GM21576 (cell line): ENCODE data around the gene WNT8A.
"Not testable (repeated sequence)": the region's sequence is repeated elsewhere in the genome, so short reads cannot be mapped to it uniquely, and the experiment has no call there.

ENCODE experiments used
- ATAC-seq: cut with Tn5 transposase; IDR thresholded peaks from one replicate; pipeline ENCODE4 v1.9.1; 2021; ENCODE audit warnings: mild to moderate bottlenecking, moderate library complexity; ENCODE audit not compliant: unreplicated experiment

WNT8A gene

DNA sequence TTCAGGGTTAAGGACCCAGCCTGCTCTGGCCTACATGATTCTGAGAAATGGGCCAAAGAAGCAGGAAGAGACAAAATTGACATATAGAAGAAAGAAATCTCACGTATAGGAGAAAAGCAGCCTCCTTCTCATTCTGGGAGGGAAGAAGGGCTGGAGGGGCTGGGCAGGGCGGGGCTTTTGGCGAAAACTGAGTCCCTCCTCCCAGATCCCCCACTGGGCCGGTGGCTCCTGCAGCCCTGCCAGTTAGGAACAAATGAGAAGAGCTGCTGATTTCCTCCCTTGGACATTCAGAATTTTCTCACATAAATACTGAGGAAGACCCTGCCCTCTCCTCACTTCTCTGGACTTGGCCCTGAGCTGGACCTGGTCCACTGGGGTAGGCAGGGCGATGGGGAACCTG lies at the start of gene WNT8A:
Gene WNT8A, plus strand, starts transcription at position 332 of the 400 bp plus-strand sequence. CDS start 95 bp downstream, outside the sequence.
- ATAC-seq, result no peak

- peak; percentile 30 for ATAC-seq
These were observed 48.0 kb upstream of the WNT8A start for GRCh38 chr5:138035605-138036537.

- ATAC-seq, result no peak
These were observed 46.6 kb upstream of the WNT8A start for GRCh38 chr5:138037271-138037670.

DNA sequence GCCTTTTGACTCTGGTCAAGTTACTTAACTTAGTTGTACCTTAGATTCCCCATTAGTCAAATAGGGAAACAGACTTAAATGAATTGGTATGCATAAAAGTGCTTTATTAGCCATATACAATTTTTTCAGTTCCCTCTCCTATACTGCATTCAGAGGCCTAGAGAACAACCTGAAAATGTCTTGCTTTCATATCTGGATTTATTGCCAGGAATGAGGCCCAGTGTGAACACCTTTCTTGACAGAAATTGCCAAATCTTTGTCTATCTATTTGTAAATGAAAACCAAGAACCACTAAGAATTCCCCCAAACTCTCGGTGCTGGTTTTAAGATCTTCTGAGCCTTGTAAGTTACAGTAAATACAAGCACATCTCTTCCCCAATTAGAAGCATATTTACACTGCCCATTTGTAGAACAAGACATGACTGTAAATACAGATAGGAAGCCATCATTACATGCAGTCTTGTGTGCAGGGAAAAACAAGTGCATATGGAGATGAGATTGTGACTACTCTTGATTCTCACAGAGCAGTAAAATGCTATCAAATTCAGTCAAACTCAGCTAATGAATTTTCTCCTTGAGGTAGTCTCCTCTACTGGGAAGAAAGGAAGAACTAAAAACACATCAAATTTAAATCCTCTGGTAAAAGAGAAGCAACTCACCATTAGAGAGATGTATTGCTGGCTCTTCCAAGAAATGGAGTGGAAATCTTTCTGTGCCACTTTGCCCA lies 45.8 kb upstream of the WNT8A start:
- ATAC-seq, result no peak

- ATAC-seq, result no peak
These were observed 45.0 kb upstream of the WNT8A start for GRCh38 chr5:138038826-138039225.

- not testable (repeated sequence) for ATAC-seq
These were observed 38.5 kb upstream of the WNT8A start for GRCh38 chr5:138045283-138045682.

DNA sequence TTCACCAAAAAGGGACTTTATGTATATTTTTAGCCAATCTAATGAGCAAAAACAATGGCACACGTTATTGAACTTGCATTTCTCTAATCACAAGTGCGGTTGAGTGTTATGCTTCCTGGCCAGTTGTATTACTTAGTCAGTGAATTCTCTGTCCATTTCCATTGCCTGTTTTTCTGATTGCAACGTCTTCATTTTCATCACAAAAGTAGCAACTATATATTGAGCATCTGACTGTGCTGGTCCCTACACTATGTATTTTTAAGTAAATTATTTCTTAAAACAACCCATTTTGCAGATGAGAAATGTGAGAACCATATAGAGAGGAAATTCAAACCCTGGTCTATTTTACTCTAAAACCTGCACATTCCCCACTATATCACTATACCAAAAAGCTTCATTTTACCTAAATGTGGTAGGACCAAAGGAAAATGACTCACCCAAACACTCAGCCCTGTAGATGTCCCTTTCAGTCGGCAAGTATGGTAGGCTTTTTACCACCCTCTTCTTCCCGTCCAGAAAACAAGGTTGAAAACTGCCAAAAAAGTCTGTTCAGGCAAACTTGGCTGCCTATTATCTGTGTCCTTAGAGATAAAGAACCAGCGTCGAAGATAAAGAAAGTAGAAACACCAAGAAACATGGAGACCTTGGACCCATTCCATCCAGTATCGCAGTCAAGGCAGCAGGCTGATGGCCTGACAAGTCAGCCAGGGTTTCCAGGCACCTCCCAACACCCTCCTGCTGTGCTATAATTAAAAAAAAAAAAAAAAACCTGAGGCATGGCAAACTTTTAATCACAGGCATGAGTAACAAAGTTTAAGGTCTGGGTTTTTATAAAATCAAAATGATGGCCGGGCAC lies 32.2 kb upstream of the WNT8A start:
- ATAC-seq, result no peak

- not testable (repeated sequence) for ATAC-seq
These were observed 31.1 kb upstream of the WNT8A start for GRCh38 chr5:138052718-138053117.

GRCh38 chr5:138053554-138053953 lies 30.3 kb upstream of the WNT8A start:
- ATAC-seq, result no peak

GRCh38 chr5:138054206-138054605 lies 29.6 kb upstream of the WNT8A start:
- no peak for ATAC-seq

GRCh38 chr5:138054847-138055558 lies 28.8 kb upstream of the WNT8A start:
- no peak for ATAC-seq

DNA sequence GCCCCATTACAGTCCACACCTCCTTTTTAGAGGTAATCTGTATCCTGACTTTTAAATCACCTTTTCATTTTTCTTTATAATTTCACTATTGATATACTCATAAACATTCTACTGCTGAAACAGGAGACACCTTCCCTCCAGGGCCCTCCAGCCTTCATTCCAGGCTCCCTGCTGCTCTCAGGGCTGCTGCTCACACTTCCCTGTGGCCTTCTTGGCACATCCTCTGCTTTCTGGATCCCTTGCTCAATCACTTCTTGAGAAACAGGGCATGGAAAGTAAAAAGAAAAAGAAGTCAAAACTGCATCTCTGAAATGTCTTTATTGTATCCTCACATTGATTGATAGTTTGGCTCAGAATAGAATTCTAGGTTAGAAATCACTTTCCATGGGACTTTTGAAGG lies 19.3 kb upstream of the WNT8A start:
- ATAC-seq, result no peak

DNA sequence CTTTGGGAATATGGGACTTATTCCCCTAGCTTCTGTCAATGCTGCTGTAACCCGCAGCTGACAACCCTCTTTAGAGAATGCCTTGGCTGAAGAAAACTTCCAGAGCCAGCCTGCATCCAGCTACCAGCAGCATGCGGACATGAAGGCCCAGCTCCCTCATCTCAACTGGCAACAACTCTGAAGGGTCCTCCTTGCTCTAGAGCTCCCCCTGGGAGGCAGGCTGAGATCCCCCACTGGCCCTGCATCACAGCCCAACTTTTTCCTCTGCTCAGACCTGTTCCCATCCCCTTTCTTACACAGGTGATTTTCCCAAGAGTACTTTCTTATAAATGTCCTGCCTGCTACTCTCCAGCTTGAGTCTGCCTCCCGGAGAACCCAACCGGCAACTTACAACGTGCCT lies 18.7 kb upstream of the WNT8A start:
- no peak for ATAC-seq

GRCh38 chr5:138067945-138068344 lies 15.9 kb upstream of the WNT8A start:
- ATAC-seq, result no peak

- ATAC-seq, result no peak
These were observed 14.9 kb upstream of the WNT8A start for GRCh38 chr5:138068742-138069600.

- not testable (repeated sequence) for ATAC-seq
These were observed 13.8 kb upstream of the WNT8A start for GRCh38 chr5:138070026-138070425.

DNA sequence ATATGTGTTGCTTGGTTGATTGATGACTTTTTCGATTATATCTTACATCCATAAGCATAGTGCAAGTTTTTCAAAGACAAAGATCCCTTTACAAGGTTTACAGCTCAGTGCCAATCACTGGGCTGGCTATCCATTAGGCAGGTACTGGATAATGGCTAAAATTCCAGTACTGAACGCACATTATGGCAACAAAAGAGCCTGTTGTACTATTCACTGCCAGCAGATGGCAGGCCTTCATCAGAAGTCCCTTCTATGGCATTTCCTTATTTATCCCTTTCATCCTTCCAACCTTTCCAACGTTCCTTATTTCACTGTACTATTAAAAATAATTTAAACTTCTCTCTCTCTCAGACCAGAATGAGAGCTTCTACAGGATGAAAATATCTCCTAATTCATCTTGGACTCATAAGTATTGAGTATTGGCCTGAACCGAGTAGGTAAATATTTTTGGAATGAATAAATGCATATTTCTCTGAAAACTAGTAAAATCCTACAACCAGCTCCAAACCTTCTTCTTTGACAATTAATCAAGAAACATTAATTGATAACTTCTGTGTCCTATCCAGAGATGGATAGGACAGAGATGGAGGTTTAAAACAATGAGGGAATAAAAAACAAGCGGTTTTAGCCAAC lies 6.7 kb upstream of the WNT8A start:
- no peak for ATAC-seq

DNA sequence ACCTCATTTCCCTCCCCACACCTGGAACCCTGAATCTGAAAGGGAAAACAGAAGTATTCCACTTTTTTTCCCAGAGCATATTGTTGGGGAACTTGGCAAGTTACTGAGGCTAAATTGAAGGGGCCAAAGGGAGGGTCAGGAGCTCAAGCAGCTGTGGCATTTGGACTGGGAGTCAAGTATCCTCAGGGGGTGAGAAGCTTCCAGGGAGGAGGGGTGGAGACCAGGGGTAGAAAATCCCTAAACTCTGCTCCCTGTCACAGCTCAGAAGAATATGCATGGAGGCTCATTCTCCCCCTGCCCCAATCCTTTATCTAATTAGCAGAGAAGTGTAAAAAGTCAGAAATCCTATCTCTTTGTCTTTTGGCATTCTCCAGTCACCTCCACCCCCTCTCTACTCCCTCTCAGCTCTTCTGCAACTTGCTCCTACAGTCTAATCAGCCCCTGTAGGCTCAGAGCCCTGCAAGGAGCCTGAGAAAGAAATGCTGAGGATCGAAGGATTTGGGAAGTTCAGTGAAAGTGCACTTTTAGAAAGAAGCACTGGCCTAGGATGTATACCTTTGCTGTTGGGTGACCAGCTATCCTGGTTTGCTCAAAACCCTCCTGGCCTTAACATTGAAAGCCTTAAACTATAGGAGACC lies 5.7 kb upstream of the WNT8A start:
- ATAC-seq, result no peak
